HFFc6 (cell line): ENCODE measurements around the gene SRRM3. TPM values are rescaled to one million over a fixed set of nuclear protein-coding genes. Genes with fewer than 3 reads are reported as not detected.
A peak's percentile ranks its signal among the peaks of the same experiment; 100 is the strongest.

ENCODE experiments used
- DNase-seq: peaks from one replicate; pipeline ENCODE4 v3.0.0-alpha.2; 2018
- H3K27ac Mint-ChIP-seq: 2 replicates; pipeline ENCODE4 v1.8.0; 2020; ENCODE audit warnings: mild to moderate bottlenecking, mixed read lengths
- H3K27me3 Mint-ChIP-seq: 2 replicates; pipeline ENCODE4 v1.8.0; 2021; ENCODE audit warnings: mild to moderate bottlenecking, moderate library complexity, mixed read lengths; ENCODE audit not compliant: insufficient read depth
- H3K36me3 Mint-ChIP-seq: 2 replicates; pipeline ENCODE4 v1.8.0; 2021; ENCODE audit warnings: low read depth, mixed read lengths
- H3K4me1 Mint-ChIP-seq: 2 replicates; pipeline ENCODE4 v1.8.0; 2020; ENCODE audit warnings: low read depth, mixed read lengths
- H3K4me3 Mint-ChIP-seq: 2 replicates; pipeline ENCODE4 v1.8.0; 2020; ENCODE audit warnings: mild to moderate bottlenecking, moderate library complexity, mixed read lengths
- H3K9me3 Mint-ChIP-seq: 2 replicates; pipeline ENCODE4 v1.8.0; 2020; ENCODE audit warnings: mild to moderate bottlenecking, mixed read lengths
- total RNA-seq, 6 experiments: library from RNA; stranded (reverse); fragmentation: NEBNext Ultra II Directional; extraction: Animal tissue kit (Norgen Biotek cat#: 25700); gene quantifications; 2 replicates in 1 of 6; 3 replicates in 5 of 6; pipeline ENCODE4 v1.2.3, GENCODE V29; 2021
- TF ChIP-seq, protein P1 (sequence below): fragments of 200-600 bp; sonication (generic); IDR thresholded peaks from 2 replicates; pipeline ENCODE4 v1.5.0; 2021; ENCODE audit warnings: antibody characterized with exemption, mild to moderate bottlenecking

Gene SRRM3
- total RNA-seq, 6 experiments from 2014 or later, result 0.09 to 0.23 (median 0.18) TPM; not detected in 1

- DNase-seq, result no peak
- H3K27me3 Mint-ChIP-seq, result peaks cover 2% of the 10 kb centered on the region; the same call in 1 of the 2 replicates
- H3K4me3 Mint-ChIP-seq, result no peak overlapping the region
- H3K36me3 Mint-ChIP-seq, result peaks cover 50% of the 10 kb centered on the region
- no peaks in the 10 kb centered on the region for H3K9me3 Mint-ChIP-seq
- TF ChIP-seq, protein P1, sequence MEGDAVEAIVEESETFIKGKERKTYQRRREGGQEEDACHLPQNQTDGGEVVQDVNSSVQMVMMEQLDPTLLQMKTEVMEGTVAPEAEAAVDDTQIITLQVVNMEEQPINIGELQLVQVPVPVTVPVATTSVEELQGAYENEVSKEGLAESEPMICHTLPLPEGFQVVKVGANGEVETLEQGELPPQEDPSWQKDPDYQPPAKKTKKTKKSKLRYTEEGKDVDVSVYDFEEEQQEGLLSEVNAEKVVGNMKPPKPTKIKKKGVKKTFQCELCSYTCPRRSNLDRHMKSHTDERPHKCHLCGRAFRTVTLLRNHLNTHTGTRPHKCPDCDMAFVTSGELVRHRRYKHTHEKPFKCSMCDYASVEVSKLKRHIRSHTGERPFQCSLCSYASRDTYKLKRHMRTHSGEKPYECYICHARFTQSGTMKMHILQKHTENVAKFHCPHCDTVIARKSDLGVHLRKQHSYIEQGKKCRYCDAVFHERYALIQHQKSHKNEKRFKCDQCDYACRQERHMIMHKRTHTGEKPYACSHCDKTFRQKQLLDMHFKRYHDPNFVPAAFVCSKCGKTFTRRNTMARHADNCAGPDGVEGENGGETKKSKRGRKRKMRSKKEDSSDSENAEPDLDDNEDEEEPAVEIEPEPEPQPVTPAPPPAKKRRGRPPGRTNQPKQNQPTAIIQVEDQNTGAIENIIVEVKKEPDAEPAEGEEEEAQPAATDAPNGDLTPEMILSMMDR, result no peak
- peak overlapping the region; percentile 76 for H3K27ac Mint-ChIP-seq
- peaks cover 65% of the 10 kb centered on the region for H3K4me1 Mint-ChIP-seq
These were observed 125.9 kb downstream of the SRRM3 start for GRCh38 chr7:76327610-76328009.

GRCh38 chr7:76328389-76328788, 126.7 kb downstream of the SRRM3 start:
- H3K9me3 Mint-ChIP-seq, result no peaks in the 10 kb centered on the region
- peaks cover 3% of the 10 kb centered on the region for H3K27me3 Mint-ChIP-seq
- H3K4me1 Mint-ChIP-seq, result peaks cover 60% of the 10 kb centered on the region
- H3K36me3 Mint-ChIP-seq, result peaks cover 53% of the 10 kb centered on the region
- no peak overlapping the region; the same call in 1 of the 2 replicates for H3K27ac Mint-ChIP-seq
- TF ChIP-seq, protein P1, result no peak
- DNase-seq, result no peak
- no peak overlapping the region for H3K4me3 Mint-ChIP-seq

- H3K9me3 Mint-ChIP-seq, result no peaks in the 10 kb centered on the region
- peaks cover 56% of the 10 kb centered on the region for H3K36me3 Mint-ChIP-seq
- H3K27me3 Mint-ChIP-seq, result peaks cover 3% of the 10 kb centered on the region
- no peak overlapping the region for H3K4me3 Mint-ChIP-seq
- peaks cover 56% of the 10 kb centered on the region for H3K4me1 Mint-ChIP-seq
- H3K27ac Mint-ChIP-seq, result no peak overlapping the region
- TF ChIP-seq, protein P1, result no peak
- no peak for DNase-seq
These were observed 127.8 kb downstream of the SRRM3 start for GRCh38 chr7:76329479-76329878.

DNA sequence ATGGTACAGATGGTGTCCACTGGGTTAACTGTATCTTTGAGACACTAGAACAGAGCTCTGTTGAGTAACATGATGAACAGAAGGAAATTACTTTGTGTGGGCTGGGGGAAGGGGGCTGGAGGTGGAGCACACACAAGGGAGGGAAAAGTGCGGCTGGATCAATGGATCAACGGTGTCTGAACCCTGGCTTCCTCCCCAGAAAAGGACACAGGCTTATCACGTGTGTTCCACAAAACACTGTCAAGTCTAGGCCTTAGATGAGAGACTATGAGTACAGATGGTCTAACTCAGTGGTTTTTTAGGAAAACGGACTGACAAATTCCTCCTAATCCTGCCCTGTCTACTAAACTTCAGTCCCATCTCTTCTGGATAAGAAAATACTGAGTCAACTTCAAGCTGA, 128.6 kb downstream of the SRRM3 start:
- TF ChIP-seq, protein P1, result no peak
- H3K36me3 Mint-ChIP-seq, result peaks cover 52% of the 10 kb centered on the region
- no peak for DNase-seq
- H3K27ac Mint-ChIP-seq, result peak overlapping the region; percentile 24; the same call in 1 of the 2 replicates
- peaks cover 3% of the 10 kb centered on the region for H3K27me3 Mint-ChIP-seq
- peaks cover 48% of the 10 kb centered on the region for H3K4me1 Mint-ChIP-seq
- H3K4me3 Mint-ChIP-seq, result no peak overlapping the region
- H3K9me3 Mint-ChIP-seq, result no peaks in the 10 kb centered on the region

DNA sequence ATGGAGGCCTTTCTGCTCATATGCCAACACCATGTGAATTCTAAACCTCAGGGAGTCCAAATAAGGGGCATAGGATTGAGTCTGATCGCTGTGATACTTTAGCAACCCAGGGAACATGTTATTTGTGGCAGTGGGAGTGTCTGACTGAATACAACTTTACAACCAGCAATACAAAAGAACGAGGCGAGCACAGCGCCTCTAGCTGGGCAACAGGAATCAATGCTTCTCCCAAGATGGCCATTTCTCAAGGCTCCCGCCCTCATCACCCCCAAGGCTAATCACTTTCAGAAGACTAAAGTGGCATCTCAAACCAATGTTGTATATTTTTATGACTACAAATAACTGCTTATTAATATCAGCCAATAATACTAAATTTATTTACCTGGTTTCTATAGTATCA, 129.0 kb downstream of the SRRM3 start:
- H3K9me3 Mint-ChIP-seq, result no peaks in the 10 kb centered on the region
- no peak for DNase-seq
- TF ChIP-seq, protein P1, result peak; percentile 40
- H3K4me1 Mint-ChIP-seq, result peaks cover 48% of the 10 kb centered on the region
- peaks cover 3% of the 10 kb centered on the region for H3K27me3 Mint-ChIP-seq
- peaks cover 52% of the 10 kb centered on the region for H3K36me3 Mint-ChIP-seq
- peak overlapping the region; percentile 24; the same call in 1 of the 2 replicates for H3K27ac Mint-ChIP-seq
- H3K4me3 Mint-ChIP-seq, result no peak overlapping the region

GRCh38 chr7:76332078-76332477, 130.4 kb downstream of the SRRM3 start:
- no peak for DNase-seq
- H3K4me1 Mint-ChIP-seq, result peaks cover 42% of the 10 kb centered on the region
- peaks cover 3% of the 10 kb centered on the region for H3K27me3 Mint-ChIP-seq
- H3K27ac Mint-ChIP-seq, result 0 out of 2 replicates have a peak overlapping the region, but pooled peaks have one; percentile 13
- no peak overlapping the region for H3K4me3 Mint-ChIP-seq
- H3K36me3 Mint-ChIP-seq, result peaks cover 49% of the 10 kb centered on the region
- H3K9me3 Mint-ChIP-seq, result no peaks in the 10 kb centered on the region
- TF ChIP-seq, protein P1, result no peak
